GM21447 (cell line): ENCODE data around the gene PRKAG1.
"Not testable (repeated sequence)": the region's sequence is repeated elsewhere in the genome, so short reads cannot be mapped to it uniquely, and the experiment has no call there.

Experiments used
- ATAC-seq: cut with Tn5 transposase; IDR thresholded peaks from one replicate; pipeline ENCODE4 v1.9.1; 2021; ENCODE audit not compliant: unreplicated experiment

The PRKAG1 gene

DNA sequence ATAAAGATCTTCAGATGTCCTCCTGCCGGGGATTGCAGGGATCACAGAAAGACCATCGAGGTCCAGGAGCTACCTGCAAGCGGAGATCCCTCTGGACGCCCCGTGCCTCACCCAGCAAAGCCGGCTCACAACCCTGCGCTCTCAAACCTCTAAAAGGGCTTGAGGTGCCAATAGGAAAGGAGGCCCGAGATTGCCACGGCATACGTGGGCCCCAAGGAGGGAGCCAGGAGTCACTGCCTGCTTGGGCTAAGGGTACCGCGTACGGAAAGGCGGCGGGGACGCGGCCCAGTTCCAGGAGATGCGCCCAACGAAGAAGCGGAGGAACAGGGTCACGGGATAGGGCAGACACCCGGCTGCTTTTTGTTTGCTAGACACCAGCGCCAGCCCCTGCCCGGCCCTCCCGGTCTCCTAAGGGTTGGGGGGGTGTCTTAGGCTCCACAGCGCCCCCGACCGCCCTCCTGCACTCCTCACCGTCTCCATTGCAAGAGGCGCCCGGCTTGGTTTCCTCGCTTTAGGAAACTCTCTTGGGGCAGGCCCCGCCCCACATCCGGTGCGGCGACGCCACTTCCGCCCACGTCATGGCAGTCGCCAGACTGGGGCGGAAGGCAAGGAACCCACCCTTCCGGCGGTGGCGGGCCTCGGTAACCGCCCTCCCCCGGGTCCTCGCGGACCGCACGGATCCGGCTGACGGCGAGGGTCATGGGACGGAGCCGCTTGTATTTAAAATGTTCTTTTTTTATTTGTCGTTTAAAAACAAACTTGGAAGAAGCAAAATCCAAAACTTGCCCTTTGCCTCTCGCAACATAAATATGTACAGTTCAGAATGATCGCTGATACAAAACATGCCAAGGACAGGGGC is at the start of gene PRKAG1:
Gene PRKAG1, minus strand, starts transcription at position 516 of the 859 bp plus-strand sequence. Its CDS starts 36 bp downstream, at position 480.
- ATAC-seq: peak; percentile 82

DNA sequence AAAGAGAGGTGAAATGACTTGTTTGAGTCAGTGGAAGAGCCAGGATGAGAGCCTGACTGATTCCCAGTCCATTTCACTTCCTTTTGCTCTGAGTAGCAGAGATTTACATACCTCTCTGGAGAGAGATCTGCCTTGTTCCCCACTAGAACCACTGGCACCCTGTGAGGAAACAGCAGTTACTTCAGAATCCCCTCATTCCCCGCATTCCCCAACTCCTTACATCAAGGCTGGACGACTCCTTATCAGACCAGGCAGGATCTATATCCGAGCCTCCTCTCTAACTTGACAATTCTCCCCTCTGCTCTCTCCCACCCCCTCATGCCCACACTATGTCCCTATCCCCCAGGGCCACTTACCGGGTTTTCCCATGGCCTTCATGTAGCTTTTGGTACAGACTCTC is 47.5 kb upstream of the PRKAG1 start:
- ATAC-seq: no peak

DNA sequence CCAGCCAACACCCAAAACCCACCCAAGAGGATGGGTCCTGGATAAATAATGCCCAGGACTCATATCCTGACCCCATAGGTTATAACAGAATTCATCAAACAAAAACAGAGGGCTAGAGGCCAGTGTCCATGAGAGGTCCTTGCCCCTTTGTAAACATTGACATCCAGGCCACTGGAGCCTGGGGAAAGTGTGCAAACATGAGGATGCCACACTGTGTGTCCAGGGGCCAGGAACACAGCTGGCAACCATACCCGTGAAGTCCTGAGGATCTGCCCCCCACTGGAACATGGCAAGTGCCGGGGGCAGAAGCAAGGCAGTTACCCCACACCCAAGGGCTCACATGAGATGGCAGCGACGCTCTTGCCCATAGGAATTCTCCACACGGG is 46.2 kb upstream of the PRKAG1 start:
- ATAC-seq: no peak

DNA sequence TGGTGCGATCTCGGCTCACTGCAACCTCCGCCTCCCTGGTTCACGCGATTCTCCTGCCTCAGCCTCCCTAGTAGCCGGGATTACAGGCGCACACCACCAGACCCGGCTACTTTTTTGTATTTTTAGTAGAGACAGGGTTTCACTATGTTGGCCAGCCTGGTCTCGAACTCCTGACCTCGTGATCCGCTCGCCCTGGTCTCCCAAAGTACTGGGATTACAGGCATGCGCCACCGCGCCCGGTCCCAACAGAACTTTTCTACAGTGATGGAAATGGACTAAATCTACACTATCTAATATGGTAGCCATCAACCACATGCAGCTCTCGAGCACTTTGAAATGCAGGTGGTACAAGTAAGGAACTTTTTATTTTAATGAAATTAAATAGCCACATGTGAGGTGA is 43.3 kb upstream of the PRKAG1 start:
- not testable (repeated sequence) for ATAC-seq

DNA sequence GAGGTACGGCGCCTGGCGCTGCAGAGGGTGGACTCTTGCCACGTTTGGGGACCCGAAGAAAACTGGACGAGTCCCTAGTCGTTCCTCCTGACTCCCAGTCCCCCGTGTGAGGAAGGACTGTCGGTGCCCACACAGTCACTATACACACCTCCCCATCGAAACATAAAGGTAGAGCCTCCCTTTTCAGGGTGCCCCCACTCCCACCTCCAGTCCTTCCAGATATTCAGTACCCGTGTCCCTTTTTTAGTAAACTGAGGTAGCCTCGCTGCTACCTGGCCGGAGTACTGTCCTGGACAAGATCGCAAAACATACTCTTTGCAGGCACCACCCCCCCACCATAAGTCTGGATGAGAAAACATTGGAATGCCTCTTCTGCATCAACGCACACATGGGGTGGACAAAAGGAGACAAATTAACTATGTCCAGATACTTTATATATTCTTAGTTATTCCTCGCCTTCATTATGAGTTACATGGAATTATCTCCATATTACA is 42.6 kb upstream of the PRKAG1 start:
- no peak for ATAC-seq

DNA sequence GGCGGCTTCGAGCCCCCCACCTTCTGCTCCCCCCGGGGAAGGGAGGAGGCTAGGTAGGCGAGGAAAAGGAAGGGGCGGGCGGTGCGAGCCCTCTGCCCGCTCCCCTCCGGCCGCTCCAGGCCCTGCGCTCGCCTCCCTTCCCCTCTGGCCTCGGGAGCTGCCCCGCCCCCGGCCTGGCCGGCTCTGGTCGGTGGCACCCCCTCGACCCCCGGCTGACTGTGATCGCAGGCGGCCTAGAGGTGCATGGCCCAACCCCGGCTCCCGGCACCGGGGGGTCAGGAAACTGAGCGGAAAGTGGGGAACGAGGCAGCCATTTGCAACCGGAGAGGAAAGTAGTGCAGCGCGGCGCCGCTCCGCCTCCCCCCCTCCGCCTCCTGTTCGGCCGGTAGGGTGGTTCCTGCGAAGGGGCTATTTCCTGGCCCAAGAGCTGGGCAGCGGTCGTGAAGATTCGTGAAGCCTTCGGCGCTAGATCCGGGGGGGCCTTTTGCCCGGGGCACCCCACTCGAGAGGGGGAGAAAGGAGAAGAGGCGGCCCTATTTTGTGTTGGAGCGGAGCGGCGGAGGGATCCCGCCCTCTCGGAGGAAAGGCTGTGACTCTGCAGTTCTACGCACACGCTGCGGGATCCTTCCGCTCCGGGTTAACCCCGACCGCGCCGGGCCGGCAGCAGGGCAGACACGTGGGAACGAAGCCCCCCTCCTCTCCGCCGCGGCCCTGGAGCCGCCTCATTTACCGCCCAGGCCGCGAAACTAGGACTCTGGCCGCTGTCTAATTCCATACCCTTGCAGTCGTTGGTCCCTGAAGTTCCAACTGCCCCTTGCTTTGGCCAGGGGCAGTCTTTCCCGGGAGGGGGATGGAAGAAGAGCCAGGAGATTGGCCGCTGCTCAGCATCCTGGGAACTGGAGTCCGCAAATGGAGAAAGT is 41.9 kb upstream of the PRKAG1 start, which contains the start of gene KMT2D:
Gene KMT2D, minus strand, starts transcription at position 558 of the 920 bp plus-strand sequence. CDS start 5,470 bp downstream, outside the sequence.
- peak; percentile 45 for ATAC-seq

DNA sequence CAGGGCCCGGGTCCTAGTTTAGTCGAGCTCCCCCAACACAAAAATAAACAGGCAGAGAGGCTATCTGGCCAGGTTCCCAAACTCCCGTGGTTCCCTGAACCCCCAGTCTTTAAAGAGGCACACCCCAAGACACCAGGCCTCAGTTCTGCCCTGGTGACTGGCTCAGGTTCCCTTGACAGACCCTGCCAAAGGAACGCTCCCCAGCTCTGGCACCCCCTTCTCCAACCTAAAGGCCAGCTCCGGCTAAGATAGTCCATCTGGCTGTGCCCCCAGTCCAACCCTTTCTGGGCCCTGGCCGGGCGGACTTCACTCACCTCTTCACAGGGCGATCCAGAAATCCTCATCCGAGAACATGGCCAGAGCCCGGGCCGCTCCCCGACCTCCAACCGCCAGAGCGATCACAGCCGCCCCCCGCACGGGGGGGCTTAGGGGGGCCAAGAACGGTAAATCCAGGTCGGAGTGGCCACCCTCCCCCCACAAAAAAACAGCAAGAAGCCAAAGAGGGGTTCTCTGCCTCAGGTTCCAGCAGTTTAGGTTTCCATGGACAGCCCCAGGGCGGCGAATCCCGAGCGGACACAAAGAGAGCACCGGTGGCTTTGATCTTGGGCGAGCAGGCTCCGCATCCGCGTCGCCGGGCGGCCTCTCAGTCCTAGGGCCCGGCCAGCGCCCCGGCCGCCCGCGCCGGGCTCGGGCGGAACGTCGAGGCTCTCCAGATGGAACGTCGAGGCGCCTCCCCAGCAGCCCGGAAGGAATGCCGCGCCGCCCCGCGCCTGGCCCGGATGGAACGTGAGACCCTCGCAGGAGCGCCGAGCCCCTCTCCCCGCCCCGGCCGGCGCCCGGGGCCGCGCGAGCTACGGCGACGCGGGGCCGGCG is 41.0 kb upstream of the PRKAG1 start:
- ATAC-seq: peak; percentile 7

DNA sequence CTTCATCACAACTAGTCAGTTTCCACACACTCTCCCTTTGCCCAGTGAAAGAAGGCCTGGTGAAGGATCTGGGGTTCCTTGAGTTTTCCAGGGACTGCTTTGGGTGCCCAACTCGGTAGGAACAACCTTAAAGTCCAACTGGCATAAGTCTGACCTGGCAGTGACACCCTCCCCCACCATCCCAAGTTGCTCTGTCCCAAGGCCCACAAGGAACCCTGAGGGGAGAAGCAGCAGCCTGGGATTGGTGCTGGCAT is 40.4 kb upstream of the PRKAG1 start:
- ATAC-seq: no peak

DNA sequence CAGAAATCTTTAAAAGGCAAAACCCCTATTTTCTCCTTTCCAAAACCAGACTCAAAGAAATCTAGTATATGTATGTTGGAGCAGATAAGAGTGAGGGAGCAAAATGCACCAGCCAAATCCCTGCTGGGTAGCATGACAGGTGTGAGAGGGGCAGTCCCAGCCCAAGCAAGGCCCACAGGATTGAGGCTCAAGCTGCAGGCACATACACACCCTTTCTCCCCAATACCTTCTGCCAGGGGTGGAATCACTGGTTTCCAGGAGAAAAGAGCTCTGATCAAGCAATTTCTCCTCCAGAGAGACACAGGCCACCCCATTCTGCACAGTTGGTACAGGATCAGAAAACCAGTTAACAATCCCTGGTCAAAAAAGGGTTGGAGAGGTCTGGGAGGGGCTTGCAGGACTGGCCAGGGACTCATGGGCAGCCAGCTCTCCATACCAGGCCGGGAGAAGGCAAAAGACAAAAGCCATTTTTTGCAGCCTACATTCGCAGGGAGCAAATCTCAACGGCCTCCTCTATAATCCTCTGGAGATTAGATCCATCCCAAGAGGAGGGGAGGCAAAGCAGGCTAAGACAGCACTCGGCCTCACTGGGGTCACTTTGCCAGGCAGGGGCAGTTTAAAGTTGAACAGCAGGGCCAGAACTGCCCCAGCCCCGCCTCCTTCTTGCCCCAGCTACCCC is 39.9 kb upstream of the PRKAG1 start:
- ATAC-seq: no peak

DNA sequence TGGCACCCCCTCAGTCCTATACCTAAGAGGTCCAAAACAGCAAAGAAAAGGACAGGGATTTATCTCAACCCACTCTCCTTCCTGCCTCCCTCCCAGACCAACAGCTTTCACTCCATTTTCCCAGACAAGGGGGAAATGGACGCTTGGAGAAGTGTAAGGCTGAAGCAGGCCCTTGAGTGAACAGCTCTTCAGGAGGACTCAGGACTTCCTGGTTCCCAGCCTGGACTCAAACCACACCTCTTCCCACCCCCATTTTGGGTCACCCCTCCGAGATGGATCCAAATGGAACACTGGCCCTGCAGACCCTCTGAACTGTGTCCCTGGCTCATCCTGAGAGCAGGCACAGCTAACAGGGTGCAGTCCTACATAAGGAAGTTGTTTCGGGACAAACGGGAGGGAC is 39.3 kb upstream of the PRKAG1 start:
- no peak for ATAC-seq

DNA sequence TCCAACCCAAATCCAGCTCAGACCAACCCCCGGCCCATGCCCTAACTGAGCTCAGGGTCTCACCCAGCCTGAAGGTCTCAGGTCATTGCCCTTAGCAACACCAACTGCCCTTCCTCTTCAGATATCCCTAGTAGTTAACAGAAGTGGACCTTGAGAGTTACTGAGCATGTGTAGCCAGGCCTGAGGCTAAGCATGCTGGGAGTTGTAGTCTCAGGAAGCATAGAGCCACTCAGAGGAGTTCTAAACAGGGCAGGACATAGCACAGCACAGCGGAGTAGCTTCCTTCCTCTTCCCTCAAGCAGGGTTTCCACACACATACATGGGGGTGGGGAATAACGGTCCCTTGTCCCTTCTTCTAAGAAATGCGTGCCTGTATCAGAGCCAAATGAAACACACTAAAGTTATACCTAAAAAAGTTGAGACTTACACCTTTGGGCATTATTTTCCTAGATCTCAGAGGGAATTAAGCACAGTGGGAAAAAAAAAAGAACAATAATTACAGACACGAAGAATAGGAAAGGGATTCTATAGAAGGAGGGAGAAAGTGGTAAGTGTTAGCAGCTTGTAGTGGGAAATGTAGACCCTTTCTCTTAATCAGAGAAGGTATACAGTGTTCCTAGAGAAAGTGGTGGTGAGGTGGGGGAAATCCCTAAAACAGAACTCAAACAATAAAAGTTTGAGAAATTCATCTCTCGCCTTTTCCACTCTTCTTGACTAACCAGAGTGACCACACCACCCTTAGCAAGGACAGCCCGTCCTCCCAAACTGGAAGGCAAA is 37.6 kb upstream of the PRKAG1 start:
- peak; percentile 60 for ATAC-seq

DNA sequence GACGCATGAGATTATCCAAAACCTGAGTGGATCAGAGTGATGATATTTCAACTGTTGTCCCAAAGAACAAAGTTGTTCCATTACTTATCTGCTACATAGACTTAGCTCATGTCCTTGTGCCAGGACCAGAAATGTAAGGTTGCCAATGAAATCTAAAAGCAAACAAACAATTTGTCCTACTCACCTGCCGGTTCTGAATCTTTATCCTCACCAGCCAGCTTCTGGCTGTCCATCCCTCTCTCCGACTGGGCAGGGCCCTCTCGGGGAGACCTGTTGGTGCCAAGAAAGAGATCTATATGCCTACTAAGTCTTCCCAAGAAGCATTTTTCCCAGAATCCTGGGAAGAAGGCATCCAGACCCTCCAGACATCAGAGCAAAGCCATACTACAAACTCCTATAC is 36.5 kb upstream of the PRKAG1 start:
- ATAC-seq: no peak

DNA sequence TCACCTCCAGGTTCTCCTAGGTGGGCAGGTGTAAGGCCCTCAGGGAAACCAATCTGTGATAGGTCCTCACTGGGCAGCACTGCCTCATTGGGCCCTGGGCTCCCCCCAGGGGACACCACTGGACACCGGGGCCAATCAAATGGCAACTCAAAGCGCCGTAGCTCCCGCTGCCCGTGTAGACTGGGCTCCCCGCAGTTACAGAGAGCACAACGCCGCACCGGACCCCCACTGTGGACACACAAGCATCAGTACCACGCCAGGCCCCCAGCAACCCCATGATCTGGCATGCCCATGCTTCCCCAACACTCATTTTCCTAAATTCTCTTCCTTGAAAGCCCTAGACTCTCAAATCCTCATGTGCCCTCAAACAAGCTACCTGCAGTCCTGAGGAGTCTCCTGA is 35.9 kb upstream of the PRKAG1 start:
- ATAC-seq: no peak

DNA sequence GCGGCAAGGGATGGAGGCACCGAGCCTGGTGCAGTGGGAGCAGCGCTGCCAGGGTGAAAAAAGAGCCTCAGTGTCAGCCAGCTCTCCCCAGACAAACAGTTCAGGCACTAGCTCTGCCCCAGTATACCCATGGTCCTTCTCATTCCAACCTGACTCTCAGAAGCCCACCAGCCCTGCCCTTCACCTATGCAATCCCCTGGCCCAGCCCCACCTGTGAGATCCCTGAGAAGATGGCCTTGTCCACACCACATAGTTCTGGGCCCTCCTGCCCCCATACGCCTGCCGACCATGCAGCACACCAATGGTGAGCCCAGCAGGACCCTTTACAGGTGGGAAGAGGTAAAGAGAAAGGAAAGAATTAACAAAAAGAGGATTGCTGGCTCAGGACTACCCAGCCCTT is 35.5 kb upstream of the PRKAG1 start:
- no peak for ATAC-seq

DNA sequence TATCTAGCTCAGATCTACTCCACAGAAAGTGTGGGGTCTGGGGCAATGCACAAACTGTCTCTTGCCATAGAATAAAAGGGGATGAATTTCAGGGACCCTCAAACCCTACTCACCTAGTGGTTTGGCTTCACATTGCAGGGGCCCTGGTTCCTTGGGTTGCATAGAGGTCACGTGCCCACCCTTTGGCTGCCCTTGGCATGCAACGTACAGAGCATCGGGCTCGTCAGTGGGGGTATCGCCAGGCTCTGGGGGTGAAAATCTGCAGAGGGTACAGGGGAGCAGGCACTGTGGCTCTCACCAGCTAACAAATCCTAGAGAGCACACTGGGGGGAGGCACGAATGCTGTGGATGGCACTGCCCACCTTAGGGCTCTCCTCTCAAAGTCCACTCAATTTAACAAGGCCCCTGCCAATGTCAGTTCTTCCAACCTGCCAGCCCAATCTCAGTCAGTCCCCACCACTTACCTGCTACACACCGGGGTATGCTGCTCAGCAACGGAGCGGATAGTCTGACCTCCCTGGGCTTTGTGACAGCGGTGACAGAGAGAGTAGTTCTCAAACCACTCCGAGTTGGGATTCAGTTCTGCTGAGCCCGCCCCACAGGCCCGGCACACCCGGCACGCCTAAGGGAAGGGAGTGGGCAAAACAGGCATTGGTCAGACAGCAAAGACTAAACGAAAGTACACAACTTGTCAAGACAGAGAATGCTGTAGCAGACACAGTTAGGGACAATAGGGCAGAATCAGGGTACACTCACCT is 34.1 kb upstream of the PRKAG1 start:
- no peak for ATAC-seq

DNA sequence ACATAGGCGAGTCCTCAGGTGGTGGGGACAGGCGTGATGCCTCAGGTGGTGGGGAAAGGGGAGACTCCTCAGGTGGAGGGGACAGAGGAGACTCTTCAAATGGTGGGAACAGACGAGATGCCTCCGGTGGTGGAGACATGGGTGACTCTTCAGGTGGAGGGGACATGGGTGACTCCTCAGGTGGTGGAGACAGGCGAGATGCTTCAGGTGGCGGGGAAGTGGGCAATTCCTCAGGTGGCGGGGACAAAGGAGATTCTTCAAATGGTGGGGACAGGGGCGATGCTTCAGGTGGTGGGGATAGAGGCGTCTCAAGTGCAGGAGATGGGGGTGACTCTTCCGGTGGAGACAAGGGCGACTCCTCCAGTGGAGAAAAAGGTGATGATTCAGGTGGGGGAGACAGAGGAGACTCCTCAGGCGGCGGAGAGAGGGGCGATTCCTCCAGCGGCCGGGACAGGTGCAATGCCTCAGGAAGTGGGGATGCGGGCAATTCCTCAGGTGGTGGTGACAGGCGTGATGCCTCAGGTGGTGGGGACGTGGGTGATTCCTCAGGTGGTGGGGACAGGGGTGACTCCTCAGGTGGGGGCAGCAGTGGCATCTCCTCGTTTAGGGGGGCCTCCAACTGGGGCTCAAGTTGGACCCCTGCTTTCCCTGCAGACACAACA is 33.3 kb upstream of the PRKAG1 start:
- ATAC-seq: no peak

DNA sequence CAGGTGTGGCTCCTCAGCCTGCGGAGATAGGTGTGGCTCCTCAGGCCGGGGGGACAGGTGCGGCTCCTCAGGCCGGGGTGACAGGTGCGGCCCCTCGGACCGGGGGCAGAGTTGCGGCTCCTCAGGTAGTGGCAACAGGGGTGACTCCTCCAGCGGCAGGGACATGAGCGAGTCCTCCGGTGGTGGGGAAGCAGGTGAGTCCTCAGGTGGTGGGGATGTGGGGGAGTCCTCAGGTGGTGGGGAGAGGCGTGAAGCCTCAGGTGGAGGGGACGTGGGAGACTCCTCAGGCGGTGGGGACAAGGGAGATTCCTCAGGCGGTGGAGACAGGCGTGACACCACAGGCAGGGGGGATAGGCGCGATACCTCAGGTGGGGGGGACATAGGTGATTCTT is 32.8 kb upstream of the PRKAG1 start:
- ATAC-seq: no peak
